GM10266 (cell line): ENCODE data around the gene NKAPD1.
"Not testable (repeated sequence)": the region's sequence is repeated elsewhere in the genome, so short reads cannot be mapped to it uniquely, and the experiment has no call there.

Source experiments
- DNase-seq: peaks from one replicate; pipeline ENCODE4 v3.0.0; 2012; ENCODE audit errors: extremely low spot score
- TF ChIP-seq, protein P1 (sequence below): IDR thresholded peaks from 2 replicates; pipeline ENCODE4 v1.5.1; 2012; ENCODE audit warnings: mild to moderate bottlenecking, low read depth; ENCODE audit not compliant: control insufficient read depth, insufficient read depth; ENCODE audit errors: missing control alignments

Gene NKAPD1

DNA sequence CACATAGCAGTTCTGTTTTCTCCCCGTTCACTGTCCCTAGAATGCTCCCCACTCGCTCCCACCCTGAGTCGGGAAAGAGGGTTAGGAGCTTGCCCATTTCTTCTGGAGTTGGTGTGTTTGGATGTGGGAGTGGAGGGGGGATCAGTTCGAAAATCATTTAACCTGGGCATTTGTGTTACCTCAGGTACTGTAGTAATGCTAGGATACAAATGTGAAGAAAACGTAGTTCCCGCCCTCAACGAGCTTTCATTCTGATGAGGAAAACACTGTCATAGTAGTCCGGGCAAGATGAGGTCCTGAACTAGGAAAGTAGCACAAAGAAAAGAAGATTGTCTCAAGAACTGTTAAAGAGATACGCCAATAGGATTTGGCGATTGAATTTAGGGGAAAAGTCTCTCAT, 13.1 kb downstream of the NKAPD1 start:
- TF ChIP-seq, protein P1, sequence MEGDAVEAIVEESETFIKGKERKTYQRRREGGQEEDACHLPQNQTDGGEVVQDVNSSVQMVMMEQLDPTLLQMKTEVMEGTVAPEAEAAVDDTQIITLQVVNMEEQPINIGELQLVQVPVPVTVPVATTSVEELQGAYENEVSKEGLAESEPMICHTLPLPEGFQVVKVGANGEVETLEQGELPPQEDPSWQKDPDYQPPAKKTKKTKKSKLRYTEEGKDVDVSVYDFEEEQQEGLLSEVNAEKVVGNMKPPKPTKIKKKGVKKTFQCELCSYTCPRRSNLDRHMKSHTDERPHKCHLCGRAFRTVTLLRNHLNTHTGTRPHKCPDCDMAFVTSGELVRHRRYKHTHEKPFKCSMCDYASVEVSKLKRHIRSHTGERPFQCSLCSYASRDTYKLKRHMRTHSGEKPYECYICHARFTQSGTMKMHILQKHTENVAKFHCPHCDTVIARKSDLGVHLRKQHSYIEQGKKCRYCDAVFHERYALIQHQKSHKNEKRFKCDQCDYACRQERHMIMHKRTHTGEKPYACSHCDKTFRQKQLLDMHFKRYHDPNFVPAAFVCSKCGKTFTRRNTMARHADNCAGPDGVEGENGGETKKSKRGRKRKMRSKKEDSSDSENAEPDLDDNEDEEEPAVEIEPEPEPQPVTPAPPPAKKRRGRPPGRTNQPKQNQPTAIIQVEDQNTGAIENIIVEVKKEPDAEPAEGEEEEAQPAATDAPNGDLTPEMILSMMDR, result no peak
- no peak for DNase-seq

DNA sequence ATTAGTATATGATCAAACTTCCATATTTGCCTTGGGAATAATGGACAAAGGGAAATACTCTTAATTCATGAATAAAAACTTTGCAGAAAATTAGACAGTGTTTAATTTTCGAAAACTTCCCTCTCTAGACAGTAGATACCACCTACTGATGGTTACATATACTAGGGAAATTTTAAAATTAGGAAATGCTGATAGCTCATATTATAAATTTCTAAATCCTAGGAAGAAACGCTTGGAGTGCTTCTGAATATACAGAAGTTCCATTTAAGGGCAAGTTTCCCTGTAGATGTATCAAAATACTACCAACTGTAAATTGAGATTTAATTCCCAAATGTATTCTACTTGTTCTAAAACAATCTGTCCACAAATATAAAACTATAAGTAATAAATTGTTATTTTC, 21.2 kb downstream of the NKAPD1 start:
- DNase-seq, result not testable (repeated sequence)

GRCh38 chr11:112096194-112096593, 22.1 kb downstream of the NKAPD1 start:
- DNase-seq, result no peak
- TF ChIP-seq, protein P1, result no peak

GRCh38 chr11:112097734-112098528, 23.8 kb downstream of the NKAPD1 start:
- TF ChIP-seq, protein P1, result no peak

DNA sequence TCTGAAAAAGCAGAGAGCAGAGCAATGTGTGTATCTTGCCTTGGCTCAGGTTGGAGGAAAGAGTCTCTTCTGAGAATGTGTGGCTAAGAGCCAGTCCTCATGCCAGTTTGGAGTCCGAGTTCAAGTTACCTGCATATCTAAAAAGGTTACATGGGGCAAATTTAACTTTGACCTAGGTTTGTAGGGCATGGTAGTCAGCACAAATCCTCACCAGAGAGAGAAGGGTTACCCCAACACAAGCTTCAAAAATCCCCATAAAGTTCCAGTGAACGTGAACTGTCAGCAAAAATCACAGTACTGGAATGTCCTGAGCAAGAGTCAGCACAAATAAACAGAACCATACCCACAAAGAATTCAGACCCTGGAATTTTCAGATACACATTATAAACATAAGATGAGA, 26.4 kb downstream of the NKAPD1 start:
- TF ChIP-seq, protein P1, result no peak
- no peak for DNase-seq

More at GRCh38 chr11:112097734-112098528, 23.8 kb downstream of the NKAPD1 start:
- DNase-seq, result no peak

DNA sequence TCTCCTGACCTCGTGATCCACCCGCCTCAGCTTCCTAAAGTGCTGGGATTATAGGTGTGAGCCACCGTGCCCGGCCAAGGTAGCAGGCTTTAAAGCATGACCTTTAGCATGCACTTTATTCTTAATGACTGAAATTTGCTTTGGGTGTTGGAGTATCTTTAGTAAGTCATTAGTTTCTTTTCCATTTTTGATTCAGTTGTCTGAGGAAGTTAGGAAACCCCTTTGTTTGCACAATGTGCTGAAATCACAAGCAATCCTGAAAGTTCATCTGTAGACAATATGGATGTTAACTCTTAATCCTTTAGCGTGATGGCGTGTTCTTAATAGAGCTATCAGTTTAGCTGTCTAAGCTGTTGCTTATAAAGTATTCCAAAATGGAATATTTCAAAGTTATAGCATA, 29.3 kb downstream of the NKAPD1 start:
- TF ChIP-seq, protein P1, result no peak
- DNase-seq, result no peak

DNA sequence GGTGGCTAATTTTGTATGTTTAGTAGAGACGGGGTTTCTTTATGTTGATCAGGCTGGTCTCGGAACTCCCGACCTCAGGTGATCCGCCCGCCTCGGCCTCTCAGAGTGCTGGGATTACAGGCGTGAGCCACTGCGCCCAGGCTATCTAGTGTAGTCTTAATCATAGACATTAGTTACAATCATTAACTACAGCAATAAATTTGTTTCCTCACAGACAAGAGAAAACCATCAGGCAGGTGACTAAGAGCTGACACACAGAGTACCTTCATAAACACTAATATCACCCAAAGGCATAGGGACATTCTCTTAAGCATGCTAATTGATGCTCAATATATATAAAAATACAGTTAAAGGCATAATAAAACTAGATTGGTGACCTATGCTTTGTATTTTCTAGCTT, 32.0 kb downstream of the NKAPD1 start:
- DNase-seq, result no peak
- TF ChIP-seq, protein P1, result no peak
